DND-41 (cell line): ENCODE data around the gene MCTP1.

Source experiments
- ATAC-seq: fragments of 200-7000 bp; cut with Tn5 transposase; 3 replicates; pipeline ENCODE4 v1.9.1; 2021; ENCODE audit warnings: low read depth; ENCODE audit not compliant: insufficient read depth
- DNase-seq: peaks from one replicate; pipeline ENCODE4 v3.0.0-alpha.2; 2020
- H2AFZ ChIP-seq: 2 replicates; pipeline ENCODE4 v1.6.0; 2012; ENCODE audit warnings: low read depth, low read length
- H3K27ac ChIP-seq: 2 replicates; pipeline ENCODE4 v1.5.1; 2012; ENCODE audit warnings: low read length, inconsistent platforms
- H3K27me3 ChIP-seq: fragments of 200-600 bp; sonication (generic); 2 replicates; pipeline ENCODE4 v1.6.0; 2012; ENCODE audit warnings: low read length, mild to moderate bottlenecking, inconsistent platforms; ENCODE audit not compliant: insufficient read depth, poor library complexity
- H3K36me3 ChIP-seq: 2 replicates; pipeline ENCODE4 v1.5.1; 2012; ENCODE audit warnings: low read length, inconsistent platforms; ENCODE audit not compliant: insufficient read depth
- H3K4me1 ChIP-seq: 2 replicates; pipeline ENCODE4 v1.5.1; 2012; ENCODE audit warnings: mild to moderate bottlenecking, low read length; ENCODE audit not compliant: insufficient read depth
- H3K4me2 ChIP-seq: 2 replicates; pipeline ENCODE4 v1.6.0; 2012; ENCODE audit warnings: mild to moderate bottlenecking, moderate library complexity, low read length, inconsistent platforms; ENCODE audit not compliant: insufficient read depth
- H3K4me3 ChIP-seq, 2 experiments: fragments of 200-600 bp in 1 of 2; shearing (Covaris generic) in 1 of 2; 2 replicates each; pipeline ENCODE4 v1.5.1; 2012 to 2016; ENCODE audit warnings: inconsistent platforms in 2 of 2, low read length in 2 of 2, mild to moderate bottlenecking in 2 of 2, low read depth in 1 of 2, moderate library complexity in 1 of 2
- H3K79me2 ChIP-seq: 2 replicates; pipeline ENCODE4 v1.6.0; 2012; ENCODE audit warnings: low read length, inconsistent platforms; ENCODE audit not compliant: insufficient read depth
- H3K9ac ChIP-seq: 2 replicates; pipeline ENCODE4 v1.6.0; 2012; ENCODE audit warnings: low read depth, mild to moderate bottlenecking, inconsistent platforms, low read length, moderate library complexity
- H3K9me3 ChIP-seq: 2 replicates; pipeline ENCODE4 v1.5.1; 2012; ENCODE audit warnings: low read length, moderate library complexity, mild to moderate bottlenecking, inconsistent platforms; ENCODE audit not compliant: insufficient read depth, severe bottlenecking
- H4K20me1 ChIP-seq: 2 replicates; pipeline ENCODE4 v1.6.0; 2012; ENCODE audit warnings: low read length; ENCODE audit not compliant: insufficient read depth
- CTCF ChIP-seq: IDR thresholded peaks from 2 replicates; pipeline ENCODE4 v1.5.1; 2012; ENCODE audit warnings: borderline replicate concordance, low read length, moderate library complexity, mild to moderate bottlenecking; ENCODE audit not compliant: poor library complexity, severe bottlenecking; ENCODE audit errors: extremely low read depth
- EZH2 ChIP-seq: IDR thresholded peaks from 3 replicates; pipeline ENCODE4 v1.6.1; 2012; ENCODE audit warnings: borderline replicate concordance, low read depth, mild to moderate bottlenecking, moderate library complexity, low read length, inconsistent platforms; ENCODE audit not compliant: severe bottlenecking

Gene MCTP1

GRCh38 chr5:95283022-95283615, 1.8 kb downstream of the MCTP1 start:
- Histone ChIP-seq H3K36me3 (no peaks in the 10 kb centered on the region), H3K4me3 (no peak overlapping the region), H3K79me2 (no peaks in the 10 kb centered on the region), H3K27me3 (peaks cover 3% of the 10 kb centered on the region), H3K4me1 (no peaks in the 10 kb centered on the region), H3K9ac (no peak overlapping the region), H3K9me3 (no peaks in the 10 kb centered on the region), H3K4me2 (no peak overlapping the region), H3K27ac (no peak overlapping the region), H4K20me1 (no peaks in the 10 kb centered on the region), H2AFZ (no peak overlapping the region)
- DNase-seq (no peak), ATAC-seq (no peak)
- TF ChIP-seq EZH2 (no peak), CTCF (no peak)

DNA sequence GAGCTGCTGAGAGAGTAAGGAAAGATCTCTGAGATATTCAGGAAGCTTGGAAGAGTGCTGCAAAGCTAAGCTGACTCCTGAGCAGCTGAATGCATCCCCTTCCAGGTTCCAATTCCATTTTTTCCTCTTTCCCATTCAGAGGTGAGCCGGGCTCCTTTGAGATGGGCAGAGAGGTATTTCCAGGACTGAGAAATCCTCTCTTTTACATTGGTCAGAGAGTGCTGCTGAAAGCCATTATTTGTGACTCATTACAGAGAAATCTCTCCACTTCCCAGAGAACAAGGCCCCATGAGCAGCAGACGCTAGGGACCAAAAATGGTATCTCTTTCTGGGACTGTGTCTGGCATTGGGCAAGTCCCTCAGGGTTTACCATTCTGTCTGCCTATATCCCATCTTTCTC, 3.7 kb downstream of the MCTP1 start:
- TF ChIP-seq CTCF (no peak), EZH2 (no peak)
- no peak overlapping the region for H3K27ac ChIP-seq
- H3K4me3 ChIP-seq: no peak overlapping the region
- H4K20me1 ChIP-seq: no peaks in the 10 kb centered on the region
- no peak for DNase-seq
- no peaks in the 10 kb centered on the region for H3K4me1 ChIP-seq
- ATAC-seq: no peak
- no peaks in the 10 kb centered on the region for H3K9me3 ChIP-seq
- no peak overlapping the region for H3K9ac ChIP-seq
- no peaks in the 10 kb centered on the region for H3K79me2 ChIP-seq
- no peak overlapping the region for H3K4me2 ChIP-seq
- H3K27me3 ChIP-seq: peaks cover 3% of the 10 kb centered on the region
- no peak overlapping the region for H2AFZ ChIP-seq
- H3K36me3 ChIP-seq: no peaks in the 10 kb centered on the region

- ATAC-seq (no peak), DNase-seq (no peak)
- H3K27ac ChIP-seq: no peak overlapping the region
- no peaks in the 10 kb centered on the region for H3K4me1 ChIP-seq
- H3K27me3 ChIP-seq: peaks cover 3% of the 10 kb centered on the region
- H3K9me3 ChIP-seq: no peaks in the 10 kb centered on the region
- no peak overlapping the region for H3K9ac ChIP-seq
- H4K20me1 ChIP-seq: no peaks in the 10 kb centered on the region
- no peak overlapping the region for H2AFZ ChIP-seq
- no peaks in the 10 kb centered on the region for H3K36me3 ChIP-seq
- H3K4me3 ChIP-seq: no peak overlapping the region
- no peak for TF ChIP-seq CTCF
- TF ChIP-seq EZH2: no peak
- H3K4me2 ChIP-seq: no peak overlapping the region
- no peaks in the 10 kb centered on the region for H3K79me2 ChIP-seq
Measured at GRCh38 chr5:95280401-95281095, 4.3 kb downstream of the MCTP1 start.
